HUDEP-2 (cell line): ENCODE results near the gene CTNNB1.

Source experiments
- DNase-seq, 76 experiments: peaks; one replicate each; lab custom pipeline; 2025; ENCODE audit not compliant: unreplicated experiment in 76 of 76; lab: John Stamatoyannopoulos, UW

CTNNB1 gene

DNA sequence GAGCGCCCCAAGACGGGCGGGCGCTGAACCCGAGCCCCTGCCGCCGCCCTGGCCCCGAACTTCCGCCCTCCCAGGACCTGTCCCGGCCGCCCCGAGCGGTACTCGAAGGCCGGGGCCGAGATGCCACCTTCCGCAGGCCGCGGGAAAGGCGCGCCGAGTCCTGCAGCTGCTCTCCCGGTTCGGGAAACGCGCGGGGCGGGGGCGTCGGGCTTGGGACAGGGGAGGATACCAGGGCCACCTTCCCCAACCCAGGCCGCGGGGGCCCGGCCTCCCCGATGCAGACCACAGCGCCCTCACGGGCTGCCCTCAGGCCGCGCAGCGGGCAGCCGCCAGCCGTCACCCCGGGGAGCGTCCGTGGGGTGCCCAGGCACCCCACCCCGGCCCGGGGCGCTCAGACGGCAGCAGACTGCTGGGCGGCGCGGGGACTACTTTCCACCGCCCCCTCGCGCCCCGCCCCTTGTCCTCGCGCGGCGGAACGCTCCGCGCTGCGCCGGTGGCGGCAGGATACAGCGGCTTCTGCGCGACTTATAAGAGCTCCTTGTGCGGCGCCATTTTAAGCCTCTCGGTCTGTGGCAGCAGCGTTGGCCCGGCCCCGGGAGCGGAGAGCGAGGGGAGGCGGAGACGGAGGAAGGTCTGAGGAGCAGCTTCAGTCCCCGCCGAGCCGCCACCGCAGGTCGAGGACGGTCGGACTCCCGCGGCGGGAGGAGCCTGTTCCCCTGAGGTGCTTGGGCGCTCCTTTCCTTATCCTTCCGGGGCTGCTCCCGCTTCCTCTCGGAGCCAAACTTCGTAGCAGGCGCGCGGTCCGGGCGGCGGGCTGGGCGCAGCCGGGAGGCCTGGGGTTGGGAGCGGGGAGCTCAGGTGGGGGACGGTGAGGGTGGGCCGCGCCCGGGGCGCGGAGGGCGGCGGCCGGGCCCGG is at the start of gene CTNNB1:
TSS of gene CTNNB1 (plus strand) at position 556 of the 916 bp plus-strand sequence. CDS start 24,564 bp downstream, outside the sequence.
- DNase-seq: peak; percentile 22 to 89 (median 77)

DNA sequence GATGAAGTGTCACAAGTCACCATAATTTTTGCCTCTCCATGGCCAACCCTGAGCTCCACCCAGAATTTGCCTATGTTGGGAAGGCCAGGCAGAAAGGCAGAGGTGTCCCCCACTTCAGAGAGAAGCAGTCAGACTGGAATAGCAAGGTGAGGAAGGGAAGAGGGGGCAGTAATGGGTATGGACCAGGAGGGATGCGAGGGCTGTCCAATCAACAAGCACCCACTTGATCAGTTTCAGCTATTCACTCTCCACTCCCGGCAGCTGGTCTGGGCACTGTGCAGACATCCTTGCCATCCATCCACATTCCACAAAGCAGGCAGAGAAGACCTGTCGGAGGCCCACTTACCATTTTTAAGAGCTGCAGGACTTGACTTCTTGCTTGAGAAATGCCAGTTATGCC is 43.5 kb upstream of the CTNNB1 start:
- DNase-seq: no peak

DNA sequence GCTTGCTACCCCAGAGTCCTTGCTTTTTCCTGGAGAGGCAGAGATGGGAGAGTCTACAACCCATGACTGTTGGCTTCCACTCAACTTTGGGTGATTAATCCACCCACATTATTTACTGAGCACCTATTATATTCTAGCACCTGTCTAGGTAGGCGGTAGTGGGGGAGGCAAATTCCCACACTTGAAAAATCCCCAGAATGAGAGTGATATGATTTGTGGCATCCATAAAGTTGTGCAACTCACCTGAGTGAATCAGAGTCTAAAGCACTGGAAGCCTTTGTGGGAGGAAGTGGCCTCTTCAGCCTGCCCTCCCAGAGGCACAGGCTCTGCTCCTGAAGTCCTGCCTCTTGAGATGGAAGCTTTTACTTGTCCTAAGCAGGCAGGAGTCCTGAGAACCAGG is 40.4 kb upstream of the CTNNB1 start:
- DNase-seq: no peak

DNA sequence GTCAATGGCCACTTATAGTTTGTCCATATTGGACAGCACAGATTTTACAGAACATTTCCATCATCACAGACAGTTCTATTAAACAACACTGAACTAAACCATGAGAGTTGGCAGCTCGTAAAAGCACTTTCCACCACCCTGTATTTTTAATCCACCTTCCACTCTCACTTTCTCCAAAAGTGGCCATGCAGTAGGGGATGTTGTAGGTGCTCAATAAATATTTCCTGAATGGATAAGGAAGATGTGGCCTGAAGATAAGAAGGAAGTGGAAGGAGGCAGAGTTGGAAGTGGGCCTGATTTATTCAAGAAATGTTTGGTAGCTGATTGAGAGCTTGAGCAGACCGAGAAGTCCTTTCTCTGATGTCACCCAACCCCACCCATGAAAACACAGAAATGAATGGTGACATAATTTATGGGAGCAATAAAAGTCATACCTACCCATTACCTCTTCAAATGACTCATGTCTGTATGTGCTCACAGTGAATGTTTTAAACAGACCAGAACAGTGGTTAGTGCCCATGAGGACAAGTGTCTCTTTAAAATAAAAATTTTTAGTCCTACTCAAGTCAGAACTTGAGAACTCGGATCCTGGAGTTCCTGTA is 39.6 kb upstream of the CTNNB1 start:
- DNase-seq: no peak

DNA sequence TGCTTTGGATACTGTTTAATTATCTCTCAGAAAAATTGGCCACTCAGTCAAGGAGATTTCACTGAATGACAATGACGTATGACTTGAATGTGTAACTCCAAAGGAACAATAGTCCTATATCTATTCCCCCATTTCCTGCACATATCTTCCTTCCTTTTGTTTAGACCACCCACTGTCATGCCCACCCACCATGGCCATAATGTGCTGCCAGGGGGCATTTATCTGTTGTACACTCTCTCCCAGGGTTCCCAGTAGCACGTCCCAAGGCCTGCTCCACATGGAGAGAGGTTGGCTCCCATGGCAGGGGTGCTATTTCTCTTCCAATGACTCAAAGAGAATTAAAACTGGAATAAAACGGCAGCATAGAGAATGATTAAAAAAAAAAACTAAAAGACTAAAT is 36.8 kb upstream of the CTNNB1 start:
- DNase-seq: no peak

DNA sequence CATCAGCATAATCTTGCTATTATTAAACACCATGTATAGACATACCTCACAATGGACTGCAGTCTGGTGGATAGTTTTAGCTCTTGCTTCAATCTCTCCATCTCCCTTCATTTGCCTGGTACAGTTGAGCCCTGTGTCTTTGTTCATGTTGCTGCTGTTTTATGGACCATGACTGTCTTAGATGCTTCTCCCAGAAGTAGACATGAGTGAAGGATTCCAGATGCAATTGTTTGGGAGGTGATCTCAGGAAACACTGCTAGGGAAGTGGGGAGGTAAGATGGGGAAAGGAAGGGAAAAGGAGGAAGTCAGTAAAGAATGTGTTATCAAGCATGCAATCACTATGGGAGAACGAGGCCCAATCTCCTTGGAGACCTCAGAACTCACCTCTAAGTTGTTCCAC is 36.3 kb upstream of the CTNNB1 start:
- DNase-seq: no peak

DNA sequence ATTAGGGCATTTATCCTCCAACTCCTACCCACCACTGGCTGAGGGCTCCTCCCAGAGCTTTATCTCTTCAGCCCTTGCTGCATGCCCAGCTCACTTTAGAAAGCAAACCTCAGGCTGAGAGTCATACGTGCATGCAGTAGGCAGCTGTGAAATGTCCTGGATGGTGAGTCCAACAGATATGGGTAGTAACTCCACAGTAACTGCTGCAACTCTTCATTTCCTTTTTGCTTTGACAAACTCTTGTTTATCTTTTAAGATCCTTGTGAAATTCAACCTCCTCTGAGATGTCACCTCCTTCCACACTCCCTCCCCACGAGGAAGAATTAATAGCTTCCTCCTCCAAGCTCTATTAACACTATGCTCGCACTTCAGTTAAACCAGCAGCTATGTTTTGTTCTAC is 35.9 kb upstream of the CTNNB1 start:
- DNase-seq: peak in 2 of 76 experiments; percentile 1 to 4

DNA sequence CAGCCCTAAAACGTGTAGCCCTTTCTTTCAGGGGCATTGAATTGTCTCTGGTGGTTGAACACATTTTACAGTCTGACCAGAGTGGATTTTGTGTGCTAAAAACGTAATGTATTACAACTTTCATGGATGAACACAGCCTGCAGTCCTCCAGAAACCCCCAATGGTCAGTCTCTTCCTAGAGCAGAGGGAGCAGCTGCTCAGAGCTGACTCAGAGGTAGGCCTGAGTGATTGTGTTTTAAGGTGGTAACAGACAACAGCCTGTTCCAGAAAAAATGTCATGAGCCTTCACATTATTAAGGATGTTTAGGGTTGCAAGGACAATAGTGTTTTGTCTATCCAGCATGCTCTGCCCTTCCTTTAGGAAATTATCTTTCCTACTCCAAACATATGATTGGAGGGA is 34.5 kb upstream of the CTNNB1 start:
- DNase-seq: no peak

DNA sequence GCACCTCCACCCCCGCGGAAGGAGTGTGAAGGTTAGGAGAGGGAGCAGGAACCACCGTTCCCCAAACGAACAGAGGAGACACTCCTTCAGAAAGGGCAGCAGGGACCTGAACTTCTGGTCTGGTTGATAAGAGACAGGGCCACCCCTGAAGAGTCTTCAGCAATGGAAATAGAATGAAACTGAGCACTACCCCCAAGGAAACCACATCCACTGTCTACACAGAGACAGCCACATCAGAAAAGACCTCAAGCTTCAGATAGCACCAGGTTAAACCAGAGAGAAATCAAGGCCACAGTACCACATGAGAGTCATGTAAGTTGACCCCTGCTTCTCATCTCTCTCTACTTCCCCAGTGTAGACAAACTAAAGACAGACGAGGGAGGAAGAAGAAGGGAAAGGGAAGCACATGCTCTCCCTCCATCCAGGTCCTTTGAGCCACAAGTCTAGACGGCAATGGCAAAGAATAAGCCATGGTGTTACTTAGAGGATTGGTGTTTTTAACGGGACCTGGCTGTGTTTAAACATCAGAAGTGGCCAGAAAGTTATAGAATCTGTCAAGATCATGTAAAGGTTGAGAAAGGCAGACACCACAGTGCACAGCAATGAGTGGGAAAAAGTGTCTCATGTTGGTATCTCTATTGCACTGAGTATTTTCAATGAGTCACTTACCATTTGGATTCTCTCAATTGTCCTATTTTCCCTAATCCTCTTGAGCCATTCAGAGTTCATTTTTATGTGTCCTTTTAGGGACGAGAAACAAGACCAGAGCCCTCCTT is 31.4 kb upstream of the CTNNB1 start:
- DNase-seq: peak in 1 of 76 experiments; percentile 1

DNA sequence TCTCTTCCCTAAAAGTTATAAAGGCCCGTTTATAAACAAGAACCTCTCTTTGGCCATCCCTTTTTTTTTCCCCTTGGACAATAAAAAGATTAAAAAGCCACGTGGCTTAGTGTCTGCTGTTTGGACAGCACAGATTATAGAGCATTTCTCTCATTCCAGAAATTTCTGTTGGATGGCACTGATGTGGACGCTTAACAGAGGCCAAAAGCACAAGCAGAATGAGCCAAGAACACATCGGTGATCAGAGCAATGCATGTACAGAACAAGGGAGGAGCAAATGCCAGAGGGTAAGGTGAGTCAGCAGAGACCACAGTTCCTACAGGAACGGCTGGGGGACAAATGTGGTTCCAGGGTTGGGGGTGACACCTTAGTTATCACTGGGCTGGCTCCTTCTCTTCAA is 30.3 kb upstream of the CTNNB1 start:
- no peak for DNase-seq

DNA sequence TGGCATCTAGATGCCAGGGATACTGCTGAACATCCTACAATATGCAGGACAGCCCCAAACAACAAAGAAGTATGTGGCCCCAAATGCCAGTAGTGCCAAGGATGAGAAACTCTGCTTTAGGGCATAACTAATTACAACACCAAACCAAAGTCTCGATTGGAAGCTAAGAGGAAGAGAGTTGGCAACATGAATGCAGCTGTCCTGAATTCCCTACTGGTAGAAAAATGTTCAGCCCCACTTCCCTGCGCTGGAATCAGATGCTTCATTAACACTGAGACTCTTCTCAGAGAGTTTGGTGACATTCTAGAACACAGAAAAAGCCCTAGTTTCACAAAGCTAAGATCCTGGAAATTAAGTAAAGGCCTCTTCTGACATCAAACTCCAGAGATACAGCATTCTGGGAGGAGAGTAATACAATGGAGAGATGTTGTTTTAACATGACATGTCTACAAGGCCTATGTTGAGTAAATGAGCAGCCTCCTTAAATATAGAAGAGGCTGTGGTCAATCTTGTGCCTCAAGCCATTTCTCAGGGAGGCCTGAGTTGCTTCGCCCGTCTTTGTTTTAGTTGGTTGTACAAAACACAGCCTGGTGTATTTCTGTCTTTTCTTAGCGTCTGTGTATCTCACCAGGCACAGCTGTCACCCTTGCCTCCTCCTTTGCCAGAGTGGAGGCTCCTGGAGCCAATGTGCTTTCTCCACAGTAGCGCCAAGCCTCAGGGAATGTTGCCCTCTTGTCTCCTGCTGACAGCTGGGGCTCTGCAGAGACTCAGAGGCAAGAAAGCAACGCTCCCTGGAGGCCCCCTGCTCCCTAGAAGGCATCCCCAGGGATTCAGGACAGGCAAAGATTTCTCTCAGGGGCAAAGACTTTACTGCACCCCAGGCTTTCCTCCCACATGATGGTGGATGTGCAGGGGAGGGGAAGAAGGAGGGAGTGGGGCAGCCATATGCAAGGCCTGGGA is 25.1 kb upstream of the CTNNB1 start:
- no peak for DNase-seq

DNA sequence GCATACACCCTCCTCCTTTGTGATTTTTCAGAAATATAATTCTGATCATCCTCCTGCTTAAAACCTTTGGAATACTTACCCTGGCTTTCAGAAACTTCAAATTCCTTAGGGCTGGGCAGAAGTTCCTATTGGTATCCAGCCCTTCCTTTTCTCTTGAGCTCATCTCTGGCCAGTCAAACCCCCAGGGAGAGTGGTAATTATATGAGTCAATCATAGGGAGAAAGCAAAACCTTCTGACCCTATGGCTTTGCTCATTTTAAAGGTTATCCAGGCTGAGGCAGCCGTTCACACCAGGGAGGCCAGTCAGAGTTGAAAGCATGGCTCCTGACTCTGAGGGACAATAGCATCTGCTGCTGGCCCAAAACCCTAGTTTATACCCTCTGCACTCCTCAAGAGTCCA is 23.9 kb upstream of the CTNNB1 start:
- no peak for DNase-seq

DNA sequence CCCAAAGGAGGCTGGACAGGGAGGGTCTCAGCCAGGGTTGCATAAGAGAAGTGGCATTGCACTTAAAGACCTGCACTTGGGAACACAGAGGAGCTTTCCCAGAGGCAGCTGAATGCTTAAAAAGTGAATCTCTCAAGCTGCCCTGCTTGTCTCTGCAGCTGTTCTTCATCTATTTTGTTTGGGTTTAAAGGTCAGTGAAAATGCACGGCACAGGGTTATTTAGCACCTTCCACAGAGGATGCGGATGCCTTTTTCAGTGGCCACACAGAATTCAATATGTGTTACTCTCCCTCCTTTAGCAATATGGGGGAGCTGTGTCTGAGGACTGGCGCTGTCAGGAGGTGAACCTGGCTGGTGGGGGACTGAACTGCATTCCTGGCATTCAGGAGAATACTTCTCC is 22.7 kb upstream of the CTNNB1 start:
- no peak for DNase-seq

DNA sequence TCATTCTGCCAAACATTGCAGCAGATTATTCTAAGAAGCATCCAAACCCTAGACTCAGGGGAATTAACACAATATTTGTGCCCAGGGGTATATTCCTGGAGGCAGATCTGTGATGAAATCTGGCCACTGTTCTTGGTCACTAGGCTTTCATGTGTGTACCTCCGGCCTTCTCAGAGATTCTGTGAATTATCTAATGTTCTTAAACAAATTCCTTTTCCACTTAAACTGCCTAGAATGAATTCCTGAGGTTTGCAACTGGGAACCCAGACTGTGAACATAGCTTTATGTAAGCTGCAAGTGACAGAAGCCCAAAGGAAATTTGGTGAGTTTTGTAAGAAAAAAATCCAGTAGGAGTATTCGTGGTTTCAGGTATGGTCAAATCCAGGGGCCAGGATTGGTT is 20.7 kb upstream of the CTNNB1 start:
- DNase-seq: no peak

DNA sequence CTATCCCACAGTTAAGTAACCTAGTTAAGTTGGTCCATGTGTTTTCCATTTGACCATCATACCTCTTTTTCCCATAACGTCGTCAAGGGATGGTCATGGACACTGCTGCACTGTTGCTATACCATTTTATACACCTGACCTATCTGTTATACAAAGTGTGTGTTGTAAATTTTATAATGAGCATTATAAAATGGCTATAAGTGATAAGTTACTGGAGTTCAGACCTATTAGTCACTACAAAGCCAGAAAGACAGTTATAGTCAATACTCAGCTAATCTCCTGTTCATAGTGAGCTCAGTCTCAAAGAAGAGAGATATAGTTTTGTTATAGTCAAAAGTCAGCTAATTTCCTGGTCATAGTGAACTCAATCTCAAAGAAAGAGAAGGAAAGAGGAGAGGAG is 18.9 kb upstream of the CTNNB1 start:
- DNase-seq: no peak

DNA sequence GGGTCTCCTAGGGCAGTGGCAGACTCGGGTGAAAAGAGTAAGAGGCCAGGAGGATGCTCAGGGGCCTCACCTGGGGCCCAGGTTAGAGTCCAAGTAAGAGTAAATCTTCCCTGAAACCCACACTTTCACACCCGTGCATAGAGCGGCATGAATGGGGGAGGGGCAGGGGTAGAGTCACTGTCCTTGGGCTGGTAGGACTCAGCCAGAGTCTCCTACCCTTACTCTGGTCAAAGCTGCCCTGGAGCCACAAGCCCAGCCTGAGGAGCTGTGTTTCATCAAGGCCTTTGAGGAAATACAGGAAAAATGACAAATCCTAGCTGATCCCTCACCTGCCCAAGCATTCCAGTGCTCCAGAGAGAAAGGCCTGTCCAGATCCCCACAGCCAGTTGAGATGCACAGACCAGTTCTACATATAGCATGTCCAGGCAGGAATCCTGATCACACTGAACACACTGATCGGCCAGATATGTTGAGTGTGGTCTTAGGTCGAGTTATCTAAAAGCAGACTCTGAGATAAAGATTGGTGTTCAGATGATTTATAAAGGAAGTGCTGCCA is 16.7 kb upstream of the CTNNB1 start:
- DNase-seq: no peak

DNA sequence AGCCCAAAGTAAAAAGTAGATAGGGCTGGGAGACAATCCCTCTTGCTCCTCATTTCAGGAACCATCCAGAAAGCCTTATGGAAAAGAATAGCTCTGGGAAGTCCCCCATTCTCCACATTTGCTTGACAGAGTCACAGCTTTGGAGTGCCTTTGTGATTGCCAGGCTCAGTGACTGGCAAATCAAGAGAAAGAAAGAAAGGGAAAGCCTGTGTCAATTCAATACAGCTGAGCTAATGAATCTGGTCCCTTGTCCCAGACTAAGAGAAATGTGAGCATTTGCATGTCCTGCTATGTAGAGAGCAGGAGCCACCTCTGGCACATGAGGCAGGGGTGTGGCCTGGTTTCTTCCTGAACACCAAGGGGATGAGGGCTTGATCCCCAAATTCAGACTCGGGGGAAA is 14.9 kb upstream of the CTNNB1 start:
- no peak for DNase-seq

DNA sequence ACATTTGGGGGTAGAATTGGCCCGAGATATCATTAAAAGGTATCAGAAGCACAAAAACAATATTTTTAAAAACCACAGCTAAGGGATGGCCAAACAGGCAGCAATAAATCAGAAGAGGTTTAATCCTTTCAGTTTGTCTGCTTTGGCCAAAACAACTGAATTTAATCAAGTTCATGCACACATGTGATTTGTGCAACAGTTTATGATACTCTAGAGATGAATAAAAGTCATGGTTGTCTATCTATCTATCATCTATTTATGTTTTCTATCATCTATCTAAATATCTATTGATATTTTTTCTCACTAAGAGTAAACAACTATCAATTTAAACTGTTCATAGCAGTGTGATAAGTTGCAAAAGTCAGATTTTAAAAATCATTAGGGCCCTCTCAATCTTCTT is 13.0 kb upstream of the CTNNB1 start:
- DNase-seq: no peak

DNA sequence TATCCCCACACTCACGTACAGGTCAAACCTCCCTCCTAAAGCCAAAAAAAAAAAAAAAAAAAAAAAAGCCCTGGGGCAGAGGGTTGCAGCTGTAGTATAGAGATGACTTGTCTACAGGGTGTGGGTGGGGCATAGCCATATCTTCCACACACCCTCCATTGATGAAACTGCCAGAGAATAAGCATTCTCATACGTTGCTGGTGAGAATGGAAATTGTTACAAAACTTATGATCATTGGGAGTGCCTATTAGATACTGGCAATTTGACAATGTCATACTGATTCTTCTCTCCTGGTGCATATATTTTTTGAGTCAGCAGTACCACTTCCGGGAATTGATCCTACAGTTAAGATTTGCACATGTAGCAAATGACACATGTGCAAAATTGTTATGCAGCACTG is 11.0 kb upstream of the CTNNB1 start:
- DNase-seq: peak in 7 of 76 experiments; percentile 2 to 49 (median 18)
